ENCODE data around the gene MGLL.

DNA sequence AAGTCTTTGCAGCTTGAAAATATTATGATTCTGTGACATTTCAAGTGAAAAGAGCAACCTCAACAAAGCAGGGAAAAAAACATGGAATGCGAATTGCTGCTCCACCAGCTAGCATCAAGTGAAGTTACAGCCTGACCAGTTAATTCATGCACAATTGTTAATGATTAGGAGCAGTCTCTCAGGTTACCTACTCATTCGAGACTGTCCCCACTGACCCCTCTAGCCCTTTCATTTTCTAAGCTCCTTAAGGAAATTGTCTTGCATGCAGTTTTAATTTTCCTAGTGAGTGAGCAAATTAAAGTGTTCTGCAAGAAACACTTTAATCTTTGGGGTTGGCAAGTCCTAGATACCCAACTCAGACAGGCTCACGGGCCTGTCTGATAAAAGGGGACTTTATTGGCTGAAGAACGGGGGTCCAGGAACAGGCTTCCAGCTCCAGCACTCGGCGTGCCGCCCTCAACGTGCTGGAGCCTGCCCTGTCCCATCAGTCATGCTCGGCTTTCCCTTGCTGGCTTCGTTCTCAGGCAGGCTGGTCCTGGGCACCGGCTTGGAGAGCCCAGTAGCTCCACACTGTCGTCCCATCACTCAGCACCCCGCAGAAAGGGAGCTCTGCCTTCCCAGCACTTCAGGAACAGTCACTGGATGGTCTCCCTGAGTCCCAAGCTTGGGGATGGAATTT is 175.0 kb downstream of the MGLL start:
- TF ChIP-seq CTCF (IDR thresholded peaks at IDR 0.05), result no peak
- no peak for TF ChIP-seq POLR2A (IDR thresholded peaks at IDR 0.05)
